Measurements from ENCODE around the gene DMPK.

The DMPK gene

GRCh38 chr19:45793178-45793564 is 10.9 kb upstream of the DMPK start:
- no peak overlapping the region for H3K9ac ChIP-seq (ENCODE audit: low read length)
- no peak for DNase-seq (ENCODE audit: low read depth)
- H3K36me3 ChIP-seq (ENCODE audit: control insufficient read depth, insufficient read depth, low read length, severe bottlenecking): peaks cover 22% of the 10 kb centered on the region
- no peaks in the 10 kb centered on the region for H3K9me3 ChIP-seq (ENCODE audit: control insufficient read depth, low read length)
- peaks cover 11% of the 10 kb centered on the region for H3K4me1 ChIP-seq (ENCODE audit: control insufficient read depth, insufficient read depth, low read length)
- H3K4me3 ChIP-seq (ENCODE audit: low read length): peak overlapping the region; percentile 43
- no peaks in the 10 kb centered on the region for H3K27me3 ChIP-seq (replicated peaks; ENCODE audit: control insufficient read depth, insufficient read depth, low read length)

GRCh38 chr19:45792470-45793177 is 10.3 kb upstream of the DMPK start, which contains the start of gene DMWD:
TSS of gene DMWD (minus strand) at chr19:45792845. CDS start at chr19:45792756, 89 bp downstream.
- Histone ChIP-seq H3K4me3 (ENCODE audit: low read length) (peak within 1 kb of the TSS; percentile 93), H3K27me3 (replicated peaks; ENCODE audit: control insufficient read depth, insufficient read depth, low read length) (no peaks in the 10 kb centered on the region), H3K9ac (ENCODE audit: low read length) (peak within 1 kb of the TSS; percentile 95), H3K9me3 (ENCODE audit: control insufficient read depth, low read length) (no peaks in the 10 kb centered on the region), H3K4me1 (ENCODE audit: control insufficient read depth, insufficient read depth, low read length) (peaks cover 11% of the 10 kb centered on the region), H3K36me3 (ENCODE audit: control insufficient read depth, insufficient read depth, low read length, severe bottlenecking) (peaks cover 23% of the 10 kb centered on the region)
- peak; percentile 100 for DNase-seq (ENCODE audit: low read depth)

GRCh38 chr19:45791744-45792469 is 9.6 kb upstream of the DMPK start:
- peak overlapping the region; percentile 95 for H3K9ac ChIP-seq (ENCODE audit: low read length)
- H3K4me1 ChIP-seq (ENCODE audit: control insufficient read depth, insufficient read depth, low read length): peaks cover 11% of the 10 kb centered on the region
- peak overlapping the region; percentile 93 for H3K4me3 ChIP-seq (ENCODE audit: low read length)
- no peaks in the 10 kb centered on the region for H3K27me3 ChIP-seq (replicated peaks; ENCODE audit: control insufficient read depth, insufficient read depth, low read length)
- H3K9me3 ChIP-seq (ENCODE audit: control insufficient read depth, low read length): no peaks in the 10 kb centered on the region
- H3K36me3 ChIP-seq (ENCODE audit: control insufficient read depth, insufficient read depth, low read length, severe bottlenecking): peaks cover 30% of the 10 kb centered on the region
- no peak for DNase-seq (ENCODE audit: low read depth)

- H3K27me3 ChIP-seq (replicated peaks; ENCODE audit: control insufficient read depth, insufficient read depth, low read length): no peaks in the 10 kb centered on the region
- peaks cover 11% of the 10 kb centered on the region for H3K4me1 ChIP-seq (ENCODE audit: control insufficient read depth, insufficient read depth, low read length)
- H3K36me3 ChIP-seq (ENCODE audit: control insufficient read depth, insufficient read depth, low read length, severe bottlenecking): peaks cover 40% of the 10 kb centered on the region
- H3K9ac ChIP-seq (ENCODE audit: low read length): no peak overlapping the region
- peak overlapping the region; percentile 93 for H3K4me3 ChIP-seq (ENCODE audit: low read length)
- no peak for DNase-seq (ENCODE audit: low read depth)
- H3K9me3 ChIP-seq (ENCODE audit: control insufficient read depth, low read length): no peaks in the 10 kb centered on the region
Measured at GRCh38 chr19:45790942-45791341, 8.7 kb upstream of the DMPK start.

- H3K4me1 ChIP-seq (ENCODE audit: control insufficient read depth, insufficient read depth, low read length): peaks cover 17% of the 10 kb centered on the region
Measured at GRCh38 chr19:45789035-45789786, 6.9 kb upstream of the DMPK start.

GRCh38 chr19:45786533-45786894 is 4.2 kb upstream of the DMPK start:
- Histone ChIP-seq H3K9me3 (ENCODE audit: control insufficient read depth, low read length) (no peaks in the 10 kb centered on the region), H3K4me3 (ENCODE audit: low read length) (no peak overlapping the region), H3K36me3 (ENCODE audit: control insufficient read depth, insufficient read depth, low read length, severe bottlenecking) (peaks cover 47% of the 10 kb centered on the region), H3K27me3 (replicated peaks; ENCODE audit: control insufficient read depth, insufficient read depth, low read length) (no peaks in the 10 kb centered on the region), H3K4me1 (ENCODE audit: control insufficient read depth, insufficient read depth, low read length) (peaks cover 28% of the 10 kb centered on the region), H3K9ac (ENCODE audit: low read length) (no peak overlapping the region)
- no peak for DNase-seq (ENCODE audit: low read depth)

More at GRCh38 chr19:45789035-45789786, 6.9 kb upstream of the DMPK start:
- no peak for DNase-seq (ENCODE audit: low read depth)
- Histone ChIP-seq H3K27me3 (replicated peaks; ENCODE audit: control insufficient read depth, insufficient read depth, low read length) (no peaks in the 10 kb centered on the region), H3K36me3 (ENCODE audit: control insufficient read depth, insufficient read depth, low read length, severe bottlenecking) (peaks cover 47% of the 10 kb centered on the region), H3K9me3 (ENCODE audit: control insufficient read depth, low read length) (no peaks in the 10 kb centered on the region), H3K9ac (ENCODE audit: low read length) (no peak overlapping the region), H3K4me3 (ENCODE audit: low read length) (no peak overlapping the region)

- Histone ChIP-seq H3K4me1 (ENCODE audit: control insufficient read depth, insufficient read depth, low read length) (peaks cover 25% of the 10 kb centered on the region), H3K27me3 (replicated peaks; ENCODE audit: control insufficient read depth, insufficient read depth, low read length) (no peaks in the 10 kb centered on the region), H3K4me3 (ENCODE audit: low read length) (no peak overlapping the region), H3K36me3 (ENCODE audit: control insufficient read depth, insufficient read depth, low read length, severe bottlenecking) (peaks cover 47% of the 10 kb centered on the region), H3K9ac (ENCODE audit: low read length) (peak overlapping the region; percentile 6), H3K9me3 (ENCODE audit: control insufficient read depth, low read length) (no peaks in the 10 kb centered on the region)
- no peak for DNase-seq (ENCODE audit: low read depth)
Measured at GRCh38 chr19:45785781-45786532, 3.7 kb upstream of the DMPK start.

- H3K36me3 ChIP-seq (ENCODE audit: control insufficient read depth, insufficient read depth, low read length, severe bottlenecking): peaks cover 41% of the 10 kb centered on the region
- H3K9ac ChIP-seq (ENCODE audit: low read length): peak overlapping the region; percentile 6
Measured at GRCh38 chr19:45785097-45785496, 2.8 kb upstream of the DMPK start.

GRCh38 chr19:45784096-45784495 is 1.8 kb upstream of the DMPK start:
- no peaks in the 10 kb centered on the region for H3K27me3 ChIP-seq (replicated peaks; ENCODE audit: control insufficient read depth, insufficient read depth, low read length)
- no peak overlapping the region for H3K4me3 ChIP-seq (ENCODE audit: low read length)
- DNase-seq (ENCODE audit: low read depth): no peak
- peaks cover 39% of the 10 kb centered on the region for H3K36me3 ChIP-seq (ENCODE audit: control insufficient read depth, insufficient read depth, low read length, severe bottlenecking)
- H3K9me3 ChIP-seq (ENCODE audit: control insufficient read depth, low read length): no peaks in the 10 kb centered on the region
- peaks cover 36% of the 10 kb centered on the region for H3K4me1 ChIP-seq (ENCODE audit: control insufficient read depth, insufficient read depth, low read length)
- peak overlapping the region; percentile 96 for H3K9ac ChIP-seq (ENCODE audit: low read length)

More at GRCh38 chr19:45785097-45785496, 2.8 kb upstream of the DMPK start:
- no peaks in the 10 kb centered on the region for H3K9me3 ChIP-seq (ENCODE audit: control insufficient read depth, low read length)
- H3K27me3 ChIP-seq (replicated peaks; ENCODE audit: control insufficient read depth, insufficient read depth, low read length): no peaks in the 10 kb centered on the region
- H3K4me1 ChIP-seq (ENCODE audit: control insufficient read depth, insufficient read depth, low read length): peaks cover 32% of the 10 kb centered on the region
- H3K4me3 ChIP-seq (ENCODE audit: low read length): no peak overlapping the region
- no peak for DNase-seq (ENCODE audit: low read depth)

GRCh38 chr19:45782820-45783785 is 813 bp upstream of the DMPK start:
- peaks cover 36% of the 10 kb centered on the region for H3K4me1 ChIP-seq (ENCODE audit: control insufficient read depth, insufficient read depth, low read length)
- peak overlapping the region; percentile 96 for H3K9ac ChIP-seq (ENCODE audit: low read length)
- no peaks in the 10 kb centered on the region for H3K27me3 ChIP-seq (replicated peaks; ENCODE audit: control insufficient read depth, insufficient read depth, low read length)
- DNase-seq (ENCODE audit: low read depth): peak; percentile 94
- peak overlapping the region; percentile 88 for H3K4me3 ChIP-seq (ENCODE audit: low read length)
- no peaks in the 10 kb centered on the region for H3K9me3 ChIP-seq (ENCODE audit: control insufficient read depth, low read length)
- peaks cover 39% of the 10 kb centered on the region for H3K36me3 ChIP-seq (ENCODE audit: control insufficient read depth, insufficient read depth, low read length, severe bottlenecking)

All from adipocyte (in vitro differentiated cells).